Fibroblast of skin of right biceps (primary cell): Measurements from ENCODE around the gene GRID1.

Experiments used
- DNase-seq: peaks from one replicate; pipeline ENCODE4 v3.0.0-alpha.2; 2013

Gene GRID1

GRCh38 chr10:86265236-86265894 lies 101.2 kb downstream of the GRID1 start:
- DNase-seq = no peak

- no peak for DNase-seq
Measured at GRCh38 chr10:86264481-86265231, 101.9 kb downstream of the GRID1 start.

GRCh38 chr10:86263907-86264306 lies 102.7 kb downstream of the GRID1 start:
- DNase-seq = no peak

- DNase-seq = no peak
Measured at GRCh38 chr10:86263209-86263608, 103.4 kb downstream of the GRID1 start.

GRCh38 chr10:86262688-86263181 lies 103.9 kb downstream of the GRID1 start:
- DNase-seq = no peak

- no peak for DNase-seq
Measured at GRCh38 chr10:86261941-86262687, 104.5 kb downstream of the GRID1 start.

GRCh38 chr10:86261470-86261869 lies 105.1 kb downstream of the GRID1 start:
- DNase-seq = no peak

- DNase-seq = no peak
Measured at GRCh38 chr10:86260564-86260963, 106.0 kb downstream of the GRID1 start.

GRCh38 chr10:86259901-86260562 lies 106.6 kb downstream of the GRID1 start:
- DNase-seq = no peak

- DNase-seq = no peak
Measured at GRCh38 chr10:86258941-86259340, 107.7 kb downstream of the GRID1 start.

GRCh38 chr10:86258499-86258898 lies 108.1 kb downstream of the GRID1 start:
- DNase-seq = peak; percentile 3

- no peak for DNase-seq
Measured at GRCh38 chr10:86257683-86258082, 108.9 kb downstream of the GRID1 start.

- no peak for DNase-seq
Measured at GRCh38 chr10:86256690-86257315, 109.8 kb downstream of the GRID1 start.

GRCh38 chr10:86255405-86256251 lies 111.0 kb downstream of the GRID1 start:
- no peak for DNase-seq

- no peak for DNase-seq
Measured at GRCh38 chr10:86254526-86255174, 111.9 kb downstream of the GRID1 start.

GRCh38 chr10:86254081-86254480 lies 112.5 kb downstream of the GRID1 start:
- no peak for DNase-seq

- DNase-seq = no peak
Measured at GRCh38 chr10:86253091-86254072, 113.2 kb downstream of the GRID1 start.

GRCh38 chr10:86252556-86252955 lies 114.0 kb downstream of the GRID1 start:
- no peak for DNase-seq

GRCh38 chr10:86252079-86252478 lies 114.5 kb downstream of the GRID1 start:
- no peak for DNase-seq

GRCh38 chr10:86251426-86251825 lies 115.2 kb downstream of the GRID1 start:
- no peak for DNase-seq
